Activated CD4-positive, alpha-beta T cell treated with anti-CD3 and anti-CD28 coated beads, Interleukin-10, Interleukin-2, amounts not matched to agents 100 ng/mL and 50 ng/mL, durations not matched to agents 16 hours and 8 hours (primary cell): Measurements from ENCODE around the gene PLVAP.
A peak's percentile ranks its signal among the peaks of the same experiment; 100 is the strongest.

Source experiments
- DNase-seq: peaks from one replicate; pipeline ENCODE4 v3.0.0-alpha.2; 2020

PLVAP gene

GRCh38 chr19:17333611-17334413, 43.3 kb downstream of the PLVAP start:
- DNase-seq: peak; percentile 92

DNA sequence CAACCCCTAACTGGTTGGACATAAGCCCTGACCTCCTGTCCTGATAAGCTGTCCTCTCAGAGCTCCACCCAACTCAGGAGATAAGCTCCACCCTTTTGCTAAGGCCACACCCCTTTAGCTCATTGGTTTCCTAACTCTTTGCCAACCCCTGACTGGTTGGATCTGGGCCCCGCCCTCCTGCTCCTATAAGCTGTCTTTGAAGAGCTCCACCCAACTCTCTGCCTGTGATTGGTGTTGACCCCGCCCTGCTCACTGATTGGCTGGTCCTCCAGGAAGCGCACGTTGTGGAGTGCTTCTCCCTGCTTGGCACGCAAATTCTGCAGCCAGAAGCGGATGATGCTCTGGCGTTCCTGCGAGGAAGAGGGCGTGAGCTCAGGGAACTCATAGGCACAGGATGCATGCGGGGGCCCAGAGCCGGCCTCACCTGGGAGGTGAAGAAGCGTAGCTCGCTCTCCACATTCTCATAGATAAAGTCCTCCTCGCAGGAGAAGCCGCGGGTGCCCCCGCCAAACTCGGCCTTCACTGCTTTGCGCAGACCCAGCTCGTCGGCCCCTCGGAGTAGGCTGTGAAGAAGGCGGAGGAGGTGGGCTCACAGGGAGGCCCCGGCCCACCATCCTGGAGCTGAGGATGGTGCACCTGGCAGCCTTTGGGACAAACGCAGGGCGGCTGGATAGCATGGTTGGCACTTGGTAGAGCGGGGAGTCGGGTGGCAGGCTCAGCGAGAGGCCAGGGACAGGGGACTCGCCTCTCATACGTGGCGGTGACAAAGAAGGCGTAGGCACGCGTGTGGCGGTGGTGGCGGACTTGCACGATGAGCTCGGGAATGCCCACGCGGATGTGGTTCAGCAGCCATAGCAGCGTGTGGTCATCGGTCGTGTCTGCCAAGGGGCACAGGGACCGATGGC, 44.2 kb downstream of the PLVAP start:
- DNase-seq: peak; percentile 57

DNA sequence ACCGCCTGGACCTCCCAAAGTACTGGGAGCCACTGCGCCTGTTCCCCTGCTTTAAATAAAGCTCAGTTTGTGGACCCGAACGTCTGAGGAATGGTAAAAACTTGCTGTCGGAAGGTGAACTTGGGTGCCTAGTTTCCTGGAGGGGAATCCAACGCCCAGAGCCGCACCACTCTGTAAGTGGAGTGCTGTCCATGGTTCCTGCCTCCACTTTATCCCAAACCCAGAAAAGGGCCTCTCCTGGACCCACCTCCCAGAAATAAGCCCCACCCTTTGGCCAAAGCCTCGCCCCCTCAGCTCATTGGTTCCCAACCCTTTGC, 44.8 kb downstream of the PLVAP start:
- no peak for DNase-seq

- no peak for DNase-seq
Observed at GRCh38 chr19:17331045-17331558, 46.0 kb downstream of the PLVAP start.

- no peak for DNase-seq
Observed at GRCh38 chr19:17330262-17331044, 46.7 kb downstream of the PLVAP start.

- DNase-seq: no peak
Observed at GRCh38 chr19:17329366-17330261, 47.5 kb downstream of the PLVAP start.

- no peak for DNase-seq
Observed at GRCh38 chr19:17328517-17329365, 48.4 kb downstream of the PLVAP start.

GRCh38 chr19:17327654-17328516, 49.3 kb downstream of the PLVAP start:
- DNase-seq: peak; percentile 55

GRCh38 chr19:17327068-17327653, 50.0 kb downstream of the PLVAP start:
- DNase-seq: no peak

DNA sequence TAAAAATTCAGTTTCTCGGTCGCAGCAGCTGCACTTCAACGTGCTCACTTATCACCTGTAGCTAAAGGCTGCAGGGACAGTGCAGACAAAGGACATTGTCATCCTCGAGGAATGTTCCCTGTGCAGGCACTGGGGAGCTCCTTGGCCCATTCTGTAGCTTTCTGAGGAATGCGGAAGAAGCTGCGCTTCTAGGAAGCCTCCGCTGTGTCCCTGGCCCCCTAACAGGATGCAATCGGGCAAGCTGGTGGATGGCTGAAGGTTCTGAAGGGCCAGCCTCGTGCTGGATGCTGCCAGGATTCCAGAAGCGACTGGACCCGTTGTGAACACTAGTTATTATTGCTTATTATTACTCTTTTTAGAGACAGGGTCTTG, 50.6 kb downstream of the PLVAP start:
- DNase-seq: no peak

- no peak for DNase-seq
Observed at GRCh38 chr19:17325881-17326594, 51.1 kb downstream of the PLVAP start.

- no peak for DNase-seq
Observed at GRCh38 chr19:17325133-17325532, 52.0 kb downstream of the PLVAP start.

DNA sequence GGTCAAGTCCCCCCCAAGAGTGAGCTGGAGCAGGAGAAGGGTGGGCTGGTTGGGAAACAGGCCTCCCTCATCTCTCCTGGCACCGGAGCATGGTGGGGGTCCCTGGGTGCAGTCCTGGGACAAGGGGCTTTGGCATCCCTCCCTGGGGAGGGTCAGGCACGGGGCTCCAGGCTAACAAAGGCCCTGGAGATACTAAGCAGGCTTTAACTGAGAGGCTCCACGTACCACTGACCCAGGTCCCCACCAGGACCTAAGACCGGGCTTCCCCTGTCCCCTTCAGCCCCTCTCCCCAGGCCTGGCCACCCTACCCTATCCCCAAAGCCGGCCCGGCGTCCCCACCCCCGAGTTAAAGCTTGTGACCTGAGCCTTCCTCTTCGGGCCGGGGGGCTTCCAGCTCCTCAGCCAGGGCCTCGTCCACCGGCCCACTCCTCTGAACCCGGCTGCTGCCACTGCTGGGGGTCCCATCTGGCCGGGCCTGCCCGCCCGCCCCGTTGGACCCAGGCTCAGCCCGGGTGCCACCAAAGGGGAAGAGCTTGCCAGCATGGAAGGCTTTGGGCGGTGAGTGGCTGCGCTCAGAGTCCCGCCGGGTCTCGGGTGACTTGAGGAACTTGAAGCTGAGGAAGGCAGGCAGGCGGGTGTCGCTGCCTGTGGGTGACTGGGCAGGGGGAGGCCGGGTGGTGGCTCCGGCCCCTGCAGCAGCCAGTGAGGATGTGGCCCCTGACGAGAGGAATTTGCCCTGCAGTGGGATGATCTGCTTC, 52.6 kb downstream of the PLVAP start:
- no peak for DNase-seq

DNA sequence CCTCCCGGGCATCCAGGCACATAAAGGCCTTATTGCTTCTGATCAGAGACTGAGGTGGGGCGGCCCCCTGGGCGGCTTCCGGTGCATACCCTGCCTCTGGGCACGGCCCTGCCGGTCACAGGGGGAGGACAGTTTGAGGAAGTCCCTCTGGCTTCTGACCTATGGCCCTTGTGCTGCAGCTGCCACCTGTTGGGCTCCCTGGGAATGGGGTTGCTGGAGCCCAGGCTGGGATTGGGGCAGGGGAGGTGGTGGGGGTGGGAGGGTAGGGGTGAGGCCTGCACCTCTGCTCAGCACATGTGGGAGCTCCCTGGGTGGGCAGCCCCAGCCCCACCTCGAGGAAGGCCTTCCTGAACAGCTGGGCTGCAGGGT, 53.2 kb downstream of the PLVAP start:
- no peak for DNase-seq

GRCh38 chr19:17323300-17323963, 53.7 kb downstream of the PLVAP start:
- no peak for DNase-seq

DNA sequence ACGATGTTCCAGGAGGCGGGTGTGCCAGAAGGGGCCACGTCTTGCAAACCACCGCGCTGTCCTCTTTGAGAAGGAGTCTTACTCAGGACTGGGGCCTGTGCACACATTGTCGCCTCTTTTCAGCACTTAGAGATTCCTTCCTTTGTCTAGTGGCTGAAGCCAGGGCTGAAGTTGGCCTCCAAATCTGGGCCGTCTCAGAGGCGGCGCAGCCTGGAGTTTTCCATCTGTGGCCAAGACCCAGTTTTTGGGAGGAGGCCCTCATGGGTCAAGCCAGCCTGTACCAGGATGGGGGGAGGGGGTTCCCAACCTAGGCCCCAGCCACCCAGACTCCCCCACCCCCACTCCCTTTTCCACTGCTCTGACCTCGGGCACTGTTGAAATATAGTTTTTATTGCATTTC, 54.3 kb downstream of the PLVAP start:
- DNase-seq: no peak

GRCh38 chr19:17321655-17322489, 55.3 kb downstream of the PLVAP start:
- no peak for DNase-seq
